CD4-positive, alpha-beta memory T cell (primary cell): Measurements from ENCODE around the gene TYMP. TPM values are rescaled to one million over a fixed set of nuclear protein-coding genes. Genes with fewer than 3 reads are reported as not detected.

ENCODE experiments used
- CTCF ChIA-PET: fragments of 350-600 bp; sonication (Branson Sonifier 250); formaldehyde crosslinking; loops from one replicate; lab custom pipeline; 2021; ENCODE audit warnings: inconsistent platforms; ENCODE audit not compliant: partially characterized antibody; lab: Charles Lee
- POLR2A ChIA-PET: fragments of 350-600 bp; sonication (Branson Sonifier 250); formaldehyde crosslinking; loops from one replicate; lab custom pipeline; 2021; ENCODE audit not compliant: partially characterized antibody; lab: Charles Lee
- DNase-seq, 5 donors: peaks; one replicate each; pipeline versions ENCODE4 v3.0.0 to v3.0.0-alpha.2; 2020 to 2022; ENCODE audit warnings: mixed read lengths in 1 of 5
- H3K27ac ChIP-seq: one replicate; pipeline ENCODE4 v1.7.0; 2013; ENCODE audit warnings: low read depth, low read length
- H3K27me3 ChIP-seq: 2 replicates; pipeline ENCODE4 v1.7.0; 2013; ENCODE audit warnings: mild to moderate bottlenecking, low read length, moderate library complexity; ENCODE audit not compliant: insufficient read depth
- H3K36me3 ChIP-seq: 2 replicates; pipeline ENCODE4 v1.7.0; 2013; ENCODE audit warnings: mild to moderate bottlenecking, low read length, moderate library complexity; ENCODE audit not compliant: insufficient read depth
- H3K4me1 ChIP-seq: 2 replicates; pipeline ENCODE4 v1.7.0; 2013; ENCODE audit warnings: mild to moderate bottlenecking, low read length, moderate library complexity; ENCODE audit not compliant: insufficient read depth
- H3K4me3 ChIP-seq, 2 donors: one replicate each; pipeline ENCODE4 v1.7.0; 2013; ENCODE audit warnings: low read length in 2 of 2, mild to moderate bottlenecking in 1 of 2
- H3K9me3 ChIP-seq, 2 donors: one replicate each; pipeline ENCODE4 v1.7.0; 2013; ENCODE audit warnings: low read length in 2 of 2, control low read depth in 1 of 2; ENCODE audit not compliant: control insufficient read depth in 1 of 2
- H3K27ac Mint-ChIP-seq, 7 donors: one replicate each; pipeline ENCODE4 v1.8.0; 2020 to 2021; ENCODE audit warnings: mixed read lengths in 7 of 7, mild to moderate bottlenecking in 6 of 7, inconsistent platforms in 3 of 7, moderate library complexity in 3 of 7
- H3K27me3 Mint-ChIP-seq, 2 donors: one replicate each; pipeline ENCODE4 v1.8.0; 2020 to 2021; ENCODE audit warnings: mixed read lengths in 2 of 2
- H3K36me3 Mint-ChIP-seq, 2 donors: one replicate each; pipeline ENCODE4 v1.8.0; 2020 to 2021; ENCODE audit warnings: mixed read lengths in 2 of 2, inconsistent platforms in 1 of 2, mild to moderate bottlenecking in 1 of 2
- H3K4me1 Mint-ChIP-seq, 4 donors: one replicate each; pipeline ENCODE4 v1.8.0; 2020 to 2021; ENCODE audit warnings: mixed read lengths in 4 of 4, mild to moderate bottlenecking in 1 of 4
- H3K4me3 Mint-ChIP-seq, 8 donors: one replicate each; pipeline ENCODE4 v1.8.0; 2020 to 2021; ENCODE audit warnings: mixed read lengths in 8 of 8, mild to moderate bottlenecking in 7 of 8, moderate library complexity in 6 of 8, inconsistent platforms in 3 of 8
- H3K9me3 Mint-ChIP-seq, 8 donors: one replicate each; pipeline ENCODE4 v1.8.0; 2020 to 2021; ENCODE audit warnings: mixed read lengths in 8 of 8, mild to moderate bottlenecking in 5 of 8, inconsistent platforms in 3 of 8, moderate library complexity in 1 of 8
- intact Hi-C: fragments of 100-400 bp; cut with micrococcal nuclease; formaldehyde crosslinking; loops from one replicate; pipeline ENCODE4 v1.15.1; 2023
- polyA plus RNA-seq, 2 donors: library from polyadenylated mRNA; unstranded; fragments of 300-500 nt; fragmentation: Illumina TruSeq; gene quantifications; one replicate each; pipeline ENCODE4 v1.2.3, GENCODE V29; 2021
- total RNA-seq, 2 experiments: library from RNA; stranded (reverse); gene quantifications; one replicate each; pipeline ENCODE4 v1.2.3, GENCODE V29; 2021

TYMP gene
- total and polyA plus RNA-seq, 4 experiments from 2014 or later: 15.7 to 30.9 (median 20.0) TPM

GRCh38 chr22:50481440-50482106 is 48.2 kb downstream of the TYMP start, which contains the start of gene ADM2:
Gene ADM2 (plus strand): TSS chr22:50481543. CDS start chr22:50481848, 305 bp downstream.
- Histone ChIP-seq H3K9me3 (no peaks in the 10 kb centered on the region), H3K27me3 (no peaks in the 10 kb centered on the region), H3K4me3 (peak within 1 kb of the TSS in 1 of 2 donors; percentile 35), H3K36me3 (no peaks in the 10 kb centered on the region), H3K4me1 (peaks cover 11% of the 10 kb centered on the region), H3K27ac (peak within 1 kb of the TSS; percentile 9)
- H3K36me3 Mint-ChIP-seq: no peaks in the 10 kb centered on the region
- peak within 1 kb of the TSS in 4 of 7 donors; percentile 53 to 82 (median 75) for H3K27ac Mint-ChIP-seq
- peaks cover 2 to 24% (median 12%) of the 10 kb centered on the region in 4 donors for H3K4me1 Mint-ChIP-seq
- H3K4me3 Mint-ChIP-seq: peak within 1 kb of the TSS; percentile 68 to 80 (median 74)
- no peaks in the 10 kb centered on the region for H3K27me3 Mint-ChIP-seq
- DNase-seq: peak; percentile 57 to 72 (median 61)
- ChIA-PET CTCF (no interaction called here), POLR2A (interaction anchor here (1.0 to 4.1 kb wide), 4 partner anchors 12 to 44 kb away, joined by 3 to 39 read pairs (median 4); partner anchors contain the start of genes LMF2 and SCO2)
- H3K9me3 Mint-ChIP-seq: no peaks in the 10 kb centered on the region
- intact Hi-C loops: loop anchor here (1.0 kb wide), 1 partner anchor 11 kb away; no protein-coding TSS in a partner anchor

- Histone ChIP-seq H3K4me3 (peak overlapping the region in 1 of 2 donors; percentile 35), H3K9me3 (no peaks in the 10 kb centered on the region), H3K27me3 (no peaks in the 10 kb centered on the region), H3K4me1 (peaks cover 11% of the 10 kb centered on the region), H3K36me3 (no peaks in the 10 kb centered on the region), H3K27ac (no peak overlapping the region)
- no peak overlapping the region for H3K27ac Mint-ChIP-seq
- H3K36me3 Mint-ChIP-seq: no peaks in the 10 kb centered on the region
- ChIA-PET CTCF (interaction anchor here (0.9 kb wide), 1 partner anchor 139 kb away, joined by 3 read pairs; no protein-coding TSS in a partner anchor), POLR2A (interaction anchor here (1.0 to 4.1 kb wide), 5 partner anchors 11 to 45 kb away, joined by 3 to 39 read pairs (median 3); partner anchors contain the start of genes LMF2, NCAPH2 and SCO2)
- DNase-seq: no peak
- intact Hi-C loops: loop anchor here (1.0 kb wide), 1 partner anchor 11 kb away; no protein-coding TSS in a partner anchor
- peaks cover 2 to 20% (median 12%) of the 10 kb centered on the region in 4 donors for H3K4me1 Mint-ChIP-seq
- peak overlapping the region in 7 of 8 donors; percentile 20 to 78 (median 60) for H3K4me3 Mint-ChIP-seq
- H3K9me3 Mint-ChIP-seq: no peaks in the 10 kb centered on the region
- H3K27me3 Mint-ChIP-seq: no peaks in the 10 kb centered on the region
Measured at GRCh38 chr22:50481045-50481439, 48.8 kb downstream of the TYMP start.

DNA sequence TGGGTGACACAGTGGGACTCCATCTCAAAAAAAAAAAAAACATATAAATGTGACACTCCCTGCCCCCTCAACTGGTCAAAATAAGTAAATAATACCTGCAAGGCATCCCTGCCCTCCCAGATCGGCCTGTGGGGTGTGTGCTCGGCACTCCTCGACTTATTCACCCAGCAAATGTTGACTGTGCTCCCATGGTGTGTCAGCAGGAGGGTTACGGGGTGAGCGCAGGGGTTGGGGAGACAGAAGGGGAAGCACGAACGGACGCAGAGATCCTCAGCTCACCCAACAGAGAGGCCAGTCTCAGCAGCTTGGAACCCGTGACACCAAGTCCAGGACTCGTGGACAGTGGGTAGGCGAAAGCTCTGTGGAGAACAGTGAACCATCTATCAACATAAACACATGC is 50.1 kb downstream of the TYMP start:
- intact Hi-C loops: loop anchor here (10.0 kb wide), 1 partner anchor 225 kb away; the partner anchor contains the start of gene HDAC10
- Histone ChIP-seq H3K9me3 (no peaks in the 10 kb centered on the region), H3K27me3 (no peaks in the 10 kb centered on the region), H3K27ac (no peak overlapping the region), H3K36me3 (no peaks in the 10 kb centered on the region), H3K4me1 (peaks cover 17% of the 10 kb centered on the region), H3K4me3 (no peak overlapping the region)
- ChIA-PET POLR2A (interaction anchor here (1.0 to 2.6 kb wide), 3 partner anchors 10 to 46 kb away, joined by 3 to 12 read pairs (median 7); partner anchors contain the start of gene SCO2), CTCF (interaction anchor here (0.7 to 1.7 kb wide), 3 partner anchors 9 to 46 kb away, joined by 3 to 6 read pairs (median 3); partner anchors contain the start of gene SCO2)
- no peak for DNase-seq
- H3K27me3 Mint-ChIP-seq: no peaks in the 10 kb centered on the region
- H3K36me3 Mint-ChIP-seq: no peaks in the 10 kb centered on the region
- H3K4me1 Mint-ChIP-seq: peaks cover 2 to 23% (median 14%) of the 10 kb centered on the region in 4 donors
- no peaks in the 10 kb centered on the region for H3K9me3 Mint-ChIP-seq
- H3K4me3 Mint-ChIP-seq: peak overlapping the region in 7 of 8 donors; percentile 66 to 80 (median 72)
- peak overlapping the region in 4 of 7 donors; percentile 18 to 69 (median 40) for H3K27ac Mint-ChIP-seq

DNA sequence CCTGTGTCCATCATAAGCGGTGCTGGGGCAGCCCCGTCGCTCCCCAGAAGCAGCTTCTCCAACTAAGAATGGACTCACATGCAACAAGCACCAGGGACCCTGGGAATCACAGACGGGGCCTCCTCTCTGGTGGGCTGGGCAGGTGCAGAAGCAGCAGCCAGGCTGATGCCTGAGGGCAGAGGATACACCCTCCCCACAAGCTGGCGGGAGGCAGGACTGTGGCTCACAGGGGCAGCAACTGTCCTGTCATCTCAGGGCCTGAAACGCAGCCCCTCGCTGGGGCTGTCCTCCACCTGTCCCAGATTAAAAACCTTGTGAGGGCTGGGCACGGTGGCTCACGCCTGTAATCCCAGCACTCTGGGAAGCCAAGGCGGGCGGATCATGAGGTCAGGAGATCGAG is 51.9 kb downstream of the TYMP start:
- DNase-seq: no peak
- H3K9me3 Mint-ChIP-seq: no peaks in the 10 kb centered on the region
- peaks cover 5 to 11% of the 10 kb centered on the region in 2 donors for H3K36me3 Mint-ChIP-seq
- peaks cover 13 to 37% (median 25%) of the 10 kb centered on the region in 4 donors for H3K4me1 Mint-ChIP-seq
- ChIA-PET CTCF (interaction anchor here (0.9 to 1.2 kb wide), 2 partner anchors 9 to 22 kb away, joined by 3 read pairs; no protein-coding TSS in a partner anchor), POLR2A (interaction anchor here (0.6 to 2.6 kb wide), 3 partner anchors 8 to 87 kb away, joined by 3 to 12 read pairs (median 3); partner anchors contain the start of gene SCO2)
- Histone ChIP-seq H3K27ac (no peak overlapping the region), H3K36me3 (no peaks in the 10 kb centered on the region), H3K4me1 (peaks cover 27% of the 10 kb centered on the region), H3K4me3 (no peak overlapping the region), H3K27me3 (no peaks in the 10 kb centered on the region), H3K9me3 (no peaks in the 10 kb centered on the region)
- no peaks in the 10 kb centered on the region for H3K27me3 Mint-ChIP-seq
- peak overlapping the region in 1 of 7 donors; percentile 72 for H3K27ac Mint-ChIP-seq
- intact Hi-C loops: loop anchor here (10.0 kb wide), 1 partner anchor 223 kb away; the partner anchor contains the start of gene HDAC10
- H3K4me3 Mint-ChIP-seq: peak overlapping the region in 3 of 8 donors; percentile 25 to 70 (median 48)

- intact Hi-C loops: loop anchor here (10.0 kb wide), 1 partner anchor 222 kb away; the partner anchor contains the start of gene HDAC10
- peaks cover 4% of the 10 kb centered on the region for H3K36me3 ChIP-seq
- DNase-seq: no peak
- no peak overlapping the region for H3K4me3 ChIP-seq
- H3K36me3 Mint-ChIP-seq: peaks cover 6 to 11% of the 10 kb centered on the region in 2 donors
- peaks cover 33% of the 10 kb centered on the region for H3K4me1 ChIP-seq
- peak overlapping the region; percentile 13 to 74 (median 63) for H3K4me3 Mint-ChIP-seq
- H3K27ac Mint-ChIP-seq: peak overlapping the region in 4 of 7 donors; percentile 8 to 82 (median 64)
- ChIA-PET POLR2A (interaction anchor here (1.1 to 2.5 kb wide), 2 partner anchors 49 to 144 kb away, joined by 3 to 7 read pairs; partner anchors contain the start of gene SCO2), CTCF (interaction anchor here (0.9 kb wide), 1 partner anchor 23 kb away, joined by 3 read pairs; no protein-coding TSS in a partner anchor)
- no peaks in the 10 kb centered on the region for H3K27me3 Mint-ChIP-seq
- no peak overlapping the region for H3K27ac ChIP-seq
- H3K4me1 Mint-ChIP-seq: peaks cover 20 to 47% (median 33%) of the 10 kb centered on the region in 4 donors
- H3K27me3 ChIP-seq: no peaks in the 10 kb centered on the region
- H3K9me3 ChIP-seq: no peaks in the 10 kb centered on the region
- no peaks in the 10 kb centered on the region for H3K9me3 Mint-ChIP-seq
Measured at GRCh38 chr22:50476868-50477267, 52.9 kb downstream of the TYMP start.
